Spleen (tissue), 11 donors: ENCODE measurements around the gene CDC6. TPM values are rescaled to one million over a fixed set of nuclear protein-coding genes. Genes with fewer than 3 reads are reported as not detected.

Experiments
- DNase-seq: peaks from one replicate; pipeline ENCODE4 v3.0.0-alpha.2; 2020
- H3K27ac ChIP-seq, 8 donors: fragments of 200-600 bp; sonication (generic) in 7 of 8; 1 replicate in 4 of 8; 2 replicates in 4 of 8; pipeline versions ENCODE4 v1.5.0 to v1.8.0; 2016 to 2021; ENCODE audit warnings: inconsistent platforms in 4 of 8, mild to moderate bottlenecking in 4 of 8, moderate library complexity in 1 of 8
- H3K27me3 ChIP-seq, 7 donors: fragments of 200-600 bp; sonication (generic) in 6 of 7; replicated peaks in 1 of 7; 1 replicate in 4 of 7; 2 replicates in 3 of 7; pipeline versions ENCODE4 v1.5.0 to v1.8.0; 2016 to 2021; ENCODE audit warnings: inconsistent platforms in 3 of 7, mild to moderate bottlenecking in 1 of 7
- H3K36me3 ChIP-seq, 6 donors: fragments of 200-600 bp; sonication (generic) in 5 of 6; 1 replicate in 4 of 6; 2 replicates in 2 of 6; pipeline versions ENCODE4 v1.5.0 to v1.8.0; 2016 to 2021; ENCODE audit warnings: inconsistent platforms in 2 of 6
- H3K4me1 ChIP-seq, 6 donors: fragments of 200-600 bp; sonication (generic) in 5 of 6; 1 replicate in 3 of 6; 2 replicates in 3 of 6; pipeline versions ENCODE4 v1.5.0 to v1.8.0; 2016 to 2021; ENCODE audit warnings: inconsistent platforms in 3 of 6
- H3K4me3 ChIP-seq, 8 donors: fragments of 200-600 bp; sonication (generic) in 7 of 8; 1 replicate in 4 of 8; 2 replicates in 4 of 8; pipeline versions ENCODE4 v1.5.0 to v1.8.0; 2016 to 2021; ENCODE audit warnings: inconsistent platforms in 4 of 8, mild to moderate bottlenecking in 4 of 8, moderate library complexity in 2 of 8
- H3K9me3 ChIP-seq, 8 donors: fragments of 200-600 bp; sonication (generic) in 7 of 8; 1 replicate in 4 of 8; 2 replicates in 4 of 8; pipeline versions ENCODE4 v1.5.0 to v1.8.0; 2016 to 2021; ENCODE audit warnings: inconsistent platforms in 4 of 8
- POLR2A ChIP-seq, 3 donors: fragments of 450-650 bp; IDR thresholded peaks; one replicate each; pipeline ENCODE4 v1.5.1; 2017; ENCODE audit warnings: antibody characterized with exemption in 3 of 3, mild to moderate bottlenecking in 1 of 3
- POLR2AphosphoS5 ChIP-seq, 3 donors: sonication (generic); formaldehyde crosslinking; IDR thresholded peaks; one replicate each; pipeline ENCODE4 v1.5.1; 2017; ENCODE audit warnings: antibody characterized with exemption in 3 of 3
- WGBS, 5 donors: extraction: QIAGEN DNeasy Blood & Tissue Kit in 3 of 5; methylation state at CpG; one replicate each; pipeline versions ENCODE4 v1.1.5 to v1.1.7; 2013 to 2018; 5-methylcytosine and 5-hydroxymethylcytosine counted together
- intact Hi-C: fragments of 100-400 bp; cut with DNase I; formaldehyde crosslinking; loops from one replicate; pipeline ENCODE4 v1.15.0; 2023; ENCODE audit warnings: low total_unique reads
- polyA plus RNA-seq, 3 donors: library from polyadenylated mRNA; stranded (reverse); fragments of 200-250 nt; gene quantifications; one replicate each; pipeline ENCODE4 v1.2.1, GENCODE V29; 2013
- total RNA-seq, 7 donors: library from RNA; depleted of rRNA in 3 of 7; stranded (reverse); fragments of >200 nt in 3 of 7; fragmentation: NEBNext Ultra II Directional in 4 of 7; extraction: Animal tissue kit (Norgen Biotek cat#: 25700) in 4 of 7; gene quantifications; one replicate each; pipeline versions ENCODE4 v1.1.0 to v1.2.1, GENCODE V29; 2016 to 2021
- TF ChIP-seq, protein P1 (sequence below), 11 experiments: fragments of 200-600 bp in 7 of 11; fragments of 450-650 bp in 4 of 11; sonication (generic) in 4 of 11; IDR thresholded peaks in 8 of 11; conservative IDR thresholded peaks in 3 of 11; 1 replicate in 7 of 11; 2 replicates in 4 of 11; pipeline versions ENCODE4 v1.4.0 to v1.8.0; 2016 to 2021; ENCODE audit warnings: antibody characterized with exemption in 11 of 11, inconsistent platforms in 4 of 11, mild to moderate bottlenecking in 1 of 11
- donor health status: healthy with polysubstance abuse.
- donor health status: DM: no; HTN: no; CAD: no; lungs with moderate emphysema.
- donor health status: DM: no; HTN: no; CAD: no.
- donor health status: Bipolar disorder and iron deficiency.
- donor health status: healthy.
- donor health status: DM: no; HTN: no; CAD: no.
- donor health status: DM: yes; HTN: yes; CAD: no.

CDC6 gene
- total and polyA plus RNA-seq, 10 donors, result 1.2 to 11.6 (median 5.1) TPM

DNA sequence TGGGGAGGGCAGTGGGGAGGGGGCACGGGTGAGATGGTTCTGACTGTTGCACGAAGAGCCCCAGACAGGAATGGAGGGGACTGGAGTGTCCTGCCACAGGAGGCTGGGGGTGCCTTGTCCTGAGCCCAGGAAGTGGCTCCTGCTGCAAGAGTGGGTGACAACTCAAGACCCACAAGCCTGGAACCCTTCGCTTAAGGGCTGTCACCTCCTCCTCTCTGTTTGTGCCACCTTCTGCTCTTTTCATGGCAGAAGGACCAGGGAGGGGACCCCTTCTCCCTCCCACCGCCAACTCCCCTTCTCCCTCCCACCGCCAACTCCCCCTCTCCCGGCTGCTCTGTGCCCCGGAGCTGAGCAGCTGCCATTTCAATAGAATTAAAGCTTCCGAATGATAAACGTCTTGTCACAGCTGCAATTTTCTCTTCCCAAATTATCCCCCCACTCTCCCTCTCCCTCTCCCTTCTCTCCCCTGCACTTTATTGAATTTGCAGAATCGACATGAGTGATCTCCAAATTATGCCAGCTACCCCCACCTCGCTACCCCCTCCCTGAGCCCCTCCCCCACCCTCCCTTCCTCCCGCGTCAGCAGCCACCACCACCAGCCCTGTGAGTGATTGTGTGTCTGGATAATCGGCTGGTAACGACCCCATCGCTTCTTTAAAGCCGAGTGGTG lies 63.1 kb downstream of the CDC6 start:
- intact Hi-C loops, result no loop called here
- H3K36me3 ChIP-seq, result peaks cover 0 to 81% (median 62%) of the 10 kb centered on the region in 6 donors
- WGBS, 5 donors, result 66 to 79% (median 76%) methylated on average over 16 to 17 of the region's 17 CpGs
- no peak for TF ChIP-seq POLR2A (IDR thresholded peaks at IDR 0.05)
- peak in 1 of 3 donors; percentile 9 for TF ChIP-seq POLR2AphosphoS5 (IDR thresholded peaks at IDR 0.05)
- TF ChIP-seq, protein P1, sequence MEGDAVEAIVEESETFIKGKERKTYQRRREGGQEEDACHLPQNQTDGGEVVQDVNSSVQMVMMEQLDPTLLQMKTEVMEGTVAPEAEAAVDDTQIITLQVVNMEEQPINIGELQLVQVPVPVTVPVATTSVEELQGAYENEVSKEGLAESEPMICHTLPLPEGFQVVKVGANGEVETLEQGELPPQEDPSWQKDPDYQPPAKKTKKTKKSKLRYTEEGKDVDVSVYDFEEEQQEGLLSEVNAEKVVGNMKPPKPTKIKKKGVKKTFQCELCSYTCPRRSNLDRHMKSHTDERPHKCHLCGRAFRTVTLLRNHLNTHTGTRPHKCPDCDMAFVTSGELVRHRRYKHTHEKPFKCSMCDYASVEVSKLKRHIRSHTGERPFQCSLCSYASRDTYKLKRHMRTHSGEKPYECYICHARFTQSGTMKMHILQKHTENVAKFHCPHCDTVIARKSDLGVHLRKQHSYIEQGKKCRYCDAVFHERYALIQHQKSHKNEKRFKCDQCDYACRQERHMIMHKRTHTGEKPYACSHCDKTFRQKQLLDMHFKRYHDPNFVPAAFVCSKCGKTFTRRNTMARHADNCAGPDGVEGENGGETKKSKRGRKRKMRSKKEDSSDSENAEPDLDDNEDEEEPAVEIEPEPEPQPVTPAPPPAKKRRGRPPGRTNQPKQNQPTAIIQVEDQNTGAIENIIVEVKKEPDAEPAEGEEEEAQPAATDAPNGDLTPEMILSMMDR (IDR thresholded peaks at IDR 0.05 in 8 of 11, conservative IDR thresholded peaks at IDR 0.05 in 3 of 11), result no peak
- H3K4me1 ChIP-seq, result peaks cover 51 to 100% (median 94%) of the 10 kb centered on the region in 6 donors
- H3K27me3 ChIP-seq, result no peaks in the 10 kb centered on the region
- no peaks in the 10 kb centered on the region for H3K9me3 ChIP-seq
- peak overlapping the region in 4 of 8 donors; percentile 95 to 97 (median 97) for H3K27ac ChIP-seq
- DNase-seq, result no peak
- H3K4me3 ChIP-seq, result no peak overlapping the region

DNA sequence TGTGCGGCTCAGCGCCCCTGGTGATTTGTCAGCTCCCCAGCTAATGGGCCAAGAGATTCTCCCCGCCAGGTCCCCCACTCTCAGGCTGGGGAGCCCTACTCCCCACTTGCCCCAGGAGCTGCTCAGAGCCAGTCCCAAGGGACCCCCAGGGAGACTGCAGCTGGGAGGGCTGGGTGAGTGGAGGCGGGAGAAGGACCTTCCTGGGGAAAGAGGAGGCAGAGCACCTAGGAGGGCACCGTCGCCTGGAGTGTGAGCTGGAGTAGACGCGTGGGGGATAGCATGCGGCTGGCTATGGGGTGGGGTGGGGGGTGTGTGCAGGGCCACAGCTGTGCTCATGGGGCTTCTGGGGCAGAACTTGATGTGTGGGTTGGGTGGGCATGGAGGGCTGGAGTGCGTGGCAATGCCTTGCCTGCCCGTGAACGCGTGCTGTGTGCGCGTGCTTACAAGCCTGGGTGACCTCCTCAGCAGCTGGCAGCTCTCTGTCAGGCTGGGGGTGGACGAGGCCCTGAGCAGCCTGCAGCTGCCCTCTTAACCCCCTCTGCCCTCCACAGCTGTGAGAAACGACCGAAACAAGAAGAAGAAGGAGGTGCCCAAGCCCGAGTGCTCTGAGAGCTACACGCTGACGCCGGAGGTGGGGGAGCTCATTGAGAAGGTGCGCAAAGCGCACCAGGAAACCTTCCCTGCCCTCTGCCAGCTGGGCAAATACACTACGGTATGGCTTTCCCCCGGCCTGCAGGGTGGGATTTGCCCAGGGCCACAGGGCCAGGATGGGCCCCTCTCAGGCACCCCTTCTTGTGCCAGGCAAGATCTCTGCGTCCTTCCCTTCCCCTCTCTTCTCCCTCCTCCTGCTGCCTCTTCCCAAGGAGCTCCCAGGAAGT lies 63.9 kb downstream of the CDC6 start:
- no peak overlapping the region for H3K4me3 ChIP-seq
- peaks cover 0 to 89% (median 69%) of the 10 kb centered on the region in 6 donors for H3K36me3 ChIP-seq
- WGBS, 5 donors, result 67 to 88% (median 79%) methylated on average over 11 to 27 of the region's 27 CpGs
- H3K27ac ChIP-seq, result peak overlapping the region in 6 of 8 donors; percentile 20 to 97 (median 96)
- TF ChIP-seq, protein P1 (IDR thresholded peaks at IDR 0.05 in 8 of 11, conservative IDR thresholded peaks at IDR 0.05 in 3 of 11), result no peak
- TF ChIP-seq POLR2AphosphoS5 (IDR thresholded peaks at IDR 0.05), result peak in 2 of 3 donors; percentile 51 to 75
- no peak for TF ChIP-seq POLR2A (IDR thresholded peaks at IDR 0.05)
- intact Hi-C loops, result no loop called here
- peaks cover 43 to 100% (median 87%) of the 10 kb centered on the region in 6 donors for H3K4me1 ChIP-seq
- no peaks in the 10 kb centered on the region for H3K27me3 ChIP-seq
- DNase-seq, result peak; percentile 76
- H3K9me3 ChIP-seq, result no peaks in the 10 kb centered on the region

DNA sequence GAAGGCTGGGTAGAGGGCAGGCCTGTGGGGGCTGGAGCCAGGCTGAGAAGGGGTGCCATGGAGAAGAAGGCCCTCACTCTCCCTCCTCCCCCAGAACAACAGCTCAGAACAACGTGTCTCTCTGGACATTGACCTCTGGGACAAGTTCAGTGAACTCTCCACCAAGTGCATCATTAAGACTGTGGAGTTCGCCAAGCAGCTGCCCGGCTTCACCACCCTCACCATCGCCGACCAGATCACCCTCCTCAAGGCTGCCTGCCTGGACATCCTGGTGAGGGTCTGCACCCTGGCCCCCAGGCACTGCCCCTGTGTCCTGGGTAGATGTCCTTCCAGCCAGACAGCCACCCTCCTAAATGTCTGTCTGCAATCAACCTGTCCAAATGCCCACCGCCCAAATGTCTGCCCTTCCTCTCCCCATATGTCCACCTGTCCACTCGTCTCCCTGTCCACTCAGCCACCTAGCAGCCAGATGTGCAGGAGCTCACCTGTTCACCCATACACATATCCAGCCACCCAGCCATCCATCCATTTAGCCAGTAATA lies 64.6 kb downstream of the CDC6 start:
- intact Hi-C loops, result no loop called here
- H3K27me3 ChIP-seq, result no peaks in the 10 kb centered on the region
- no peaks in the 10 kb centered on the region for H3K9me3 ChIP-seq
- WGBS, 5 donors, result 77 to 90% (median 84%) methylated on average over 7 of the region's 7 CpGs
- TF ChIP-seq, protein P1 (IDR thresholded peaks at IDR 0.05 in 8 of 11, conservative IDR thresholded peaks at IDR 0.05 in 3 of 11), result no peak
- peak in 1 of 3 donors; percentile 24 for TF ChIP-seq POLR2AphosphoS5 (IDR thresholded peaks at IDR 0.05)
- H3K4me1 ChIP-seq, result peaks cover 36 to 100% (median 80%) of the 10 kb centered on the region in 6 donors
- peak overlapping the region in 6 of 8 donors; percentile 20 to 97 (median 96) for H3K27ac ChIP-seq
- H3K4me3 ChIP-seq, result no peak overlapping the region
- peak; percentile 74 for DNase-seq
- H3K36me3 ChIP-seq, result peaks cover 0 to 96% (median 71%) of the 10 kb centered on the region in 6 donors
